K562 (cell line): Measurements from ENCODE around the gene CACNA2D4. TPM values are rescaled to one million over a fixed set of nuclear protein-coding genes. Genes with fewer than 3 reads are reported as not detected.

ENCODE experiments used
- ATAC-seq: fragments of 200-7000 bp; cut with Tn5 transposase; 3 replicates; pipeline ENCODE4 v1.9.1; 2020; ENCODE audit warnings: moderate library complexity
- BruUV-seq: library from RNA; stranded (reverse); fragments of 400-500 nt; replicated peaks from 2 replicates; lab custom pipeline; 2021; lab: Mats Ljungman, UMichigan
- CTCF ChIA-PET: fragments of 300-600 bp; formaldehyde crosslinking; extraction: SDS; loops from one replicate; lab custom pipeline; 2021; ENCODE audit warnings: low intra/inter-chr PET ratio; lab: Yijun Ruan, JAX
- POLR2A ChIA-PET: fragments of 300-600, 350-650 bp; sonication (Branson Sonifier 250); formaldehyde crosslinking; extraction: SDS; loops from one replicate; lab custom pipeline; 2021; ENCODE audit warnings: antibody characterized with exemption, inconsistent platforms; lab: Yijun Ruan, JAX
- DNase-seq, 4 experiments: peaks; one replicate each; pipeline versions ENCODE4 v3.0.0 to v3.0.0-alpha.2; 2011 to 2018; ENCODE audit warnings: low spot score in 3 of 4, mixed read lengths in 3 of 4; ENCODE audit errors: extremely low read depth in 1 of 4
- FAIRE-seq: peaks from 2 replicates; lab custom pipeline; 2011; peaks lifted over from hg19 to GRCh38; lab: Jason Lieb, UNC
- H2AFZ ChIP-seq: 2 replicates; pipeline ENCODE4 v1.6.0; 2011; ENCODE audit warnings: low read depth, low read length, control low read depth, inconsistent platforms
- H3K27ac ChIP-seq: fragments of 200-600 bp; 3 replicates; pipeline ENCODE4 v1.8.0; 2011; ENCODE audit warnings: low read depth, mild to moderate bottlenecking, control low read depth, inconsistent platforms, low read length, moderate library complexity, mixed read lengths; ENCODE audit errors: extremely low read depth
- H3K27me3 ChIP-seq, 2 experiments: fragments of 300-600 bp in 1 of 2; 2 replicates in 1 of 2; 3 replicates in 1 of 2; pipeline versions ENCODE4 v1.6.0 to v1.8.0; 2011; ENCODE audit warnings: inconsistent platforms in 2 of 2, low read length in 2 of 2, mild to moderate bottlenecking in 1 of 2, mixed read lengths in 1 of 2, moderate library complexity in 1 of 2; ENCODE audit not compliant: control insufficient read depth in 2 of 2, insufficient read depth in 2 of 2
- H3K36me3 ChIP-seq: fragments of 300-600 bp; 3 replicates; pipeline ENCODE4 v1.8.0; 2011; ENCODE audit warnings: mild to moderate bottlenecking, low read length, inconsistent platforms; ENCODE audit not compliant: control insufficient read depth, insufficient read depth
- H3K4me1 ChIP-seq, 2 experiments: fragments of 200-600 bp in 1 of 2; replicated peaks in 1 of 2; 2 replicates in 1 of 2; 3 replicates in 1 of 2; pipeline versions ENCODE4 v1.5.1 to v1.8.0; 2011; ENCODE audit warnings: inconsistent platforms in 2 of 2, low read length in 2 of 2, mild to moderate bottlenecking in 1 of 2, mixed read lengths in 1 of 2, moderate library complexity in 1 of 2; ENCODE audit not compliant: control insufficient read depth in 2 of 2, insufficient read depth in 2 of 2
- H3K4me2 ChIP-seq: 2 replicates; pipeline ENCODE4 v1.6.1; 2011; ENCODE audit warnings: low read length, control low read depth, inconsistent platforms, mixed read lengths; ENCODE audit not compliant: insufficient read depth
- H3K4me3 ChIP-seq: fragments of 200-600 bp; sonication (generic), shearing (Covaris generic); 2 replicates; pipeline ENCODE4 v1.5.1; 2016; ENCODE audit warnings: control low read depth, inconsistent platforms
- H3K79me2 ChIP-seq: fragments of 200-600 bp; 3 replicates; pipeline ENCODE4 v1.8.0; 2011; ENCODE audit warnings: low read length, inconsistent platforms; ENCODE audit not compliant: control insufficient read depth, insufficient read depth
- H3K9ac ChIP-seq, 2 experiments: 2 replicates each; pipeline versions ENCODE4 v1.6.0 to v1.6.1; 2011; ENCODE audit warnings: low read depth in 2 of 2, low read length in 2 of 2, control low read depth in 1 of 2, inconsistent platforms in 1 of 2, mild to moderate bottlenecking in 1 of 2, mixed read lengths in 1 of 2; ENCODE audit not compliant: insufficient read depth in 1 of 2
- H3K9me1 ChIP-seq: one replicate; pipeline ENCODE4 v1.6.0; 2011; ENCODE audit warnings: inconsistent platforms, mild to moderate bottlenecking, low read length, moderate library complexity; ENCODE audit not compliant: control insufficient read depth, insufficient read depth
- H3K9me3 ChIP-seq: replicated peaks from 2 replicates; pipeline ENCODE4 v1.5.1; 2011; ENCODE audit warnings: low read depth, low read length, inconsistent platforms; ENCODE audit not compliant: control insufficient read depth, insufficient read depth
- H4K20me1 ChIP-seq: replicated peaks from 2 replicates; pipeline ENCODE4 v1.6.1; 2011; ENCODE audit warnings: low read length, inconsistent platforms, mixed read lengths; ENCODE audit not compliant: control insufficient read depth, insufficient read depth
- ELF4 ChIP-seq: fragments of 450-650 bp; formaldehyde crosslinking; IDR thresholded peaks from 2 replicates; pipeline ENCODE4 v1.4.0; 2022; ENCODE audit warnings: missing genetic modification characterization
- MEIS2 ChIP-seq: fragments of 450-650 bp; IDR thresholded peaks from 2 replicates; pipeline ENCODE4 v1.6.1; 2014; ENCODE audit warnings: mild to moderate bottlenecking; ENCODE audit not compliant: partially characterized antibody
- ZBTB17 ChIP-seq: fragments of 450-650 bp; formaldehyde crosslinking; IDR thresholded peaks from 2 replicates; pipeline ENCODE4 v1.4.0; 2020; ENCODE audit warnings: mild to moderate bottlenecking
- ZNF407 ChIP-seq: fragments of 450-650 bp; IDR thresholded peaks from 2 replicates; pipeline ENCODE4 v1.6.1; 2016; ENCODE audit warnings: low read depth
- ZNF668 ChIP-seq: fragments of 250-450 bp; sonication (Bioruptor Pico); IDR thresholded peaks from 2 replicates; pipeline ENCODE4 v1.8.0; 2022; ENCODE audit warnings: mild to moderate bottlenecking, inconsistent platforms
- whole genome bisulfite sequencing: fragments of 100-300 bp; shearing (Covaris generic); methylation state at CpG from one replicate; pipeline ENCODE4 v1.1.6; 2016; ENCODE audit warnings: low coverage, mixed read lengths; ENCODE audit not compliant: insufficient coverage; ENCODE audit errors: missing lambda C conversion rate; 5-methylcytosine and 5-hydroxymethylcytosine counted together
- in situ Hi-C: fragments of 300-500 bp; cut with MboI; formaldehyde crosslinking; loops from 4 replicates; pipeline ENCODE4 v1.15.0; 2018; ENCODE audit warnings: inconsistent platforms, mixed read lengths
- intact Hi-C: fragments of 100-400 bp; cut with micrococcal nuclease; formaldehyde crosslinking; loops from 2 replicates; pipeline ENCODE4 v1.14.2; 2022
- polyA plus RNA-seq, 8 experiments: library from polyadenylated mRNA; depleted of rRNA in 4 of 8; stranded (reverse) in 5 of 8; unstranded in 3 of 8; fragments of >200 nt; fragmentation: Nextera tagmentation in 2 of 8; fragmentation: Illumina TruSeq in 1 of 8; extraction: Ambion mirVana in 2 of 8; extraction: Trizol in 1 of 8; gene quantifications; 2 replicates each; pipeline versions ENCODE4 v1.2.1 to v1.2.3, GENCODE V29; 2011 to 2014; ENCODE audit warnings: inconsistent platforms in 1 of 8, missing spikeins in 1 of 8
- total RNA-seq, 7 experiments: library from RNA; depleted of rRNA in 6 of 7; stranded (reverse); fragments of >200 nt in 6 of 7; fragmentation: Illumina TruSeq in 2 of 7; extraction: Trizol in 2 of 7; gene quantifications; 2 replicates each; pipeline versions ENCODE4 v1.2.1 to v1.2.3, GENCODE V29; 2011 to 2021; ENCODE audit warnings: low replicate concordance in 1 of 7

The CACNA2D4 gene
- total and polyA plus RNA-seq, 9 of the 15 experiments (the other 6 are each of a cell fraction or from before 2014, with no cell fraction given), result 0.04 to 0.69 (median 0.40) TPM; not detected in 3

- Histone ChIP-seq H2AFZ (no peak overlapping the region), H3K9me1 (no peaks in the 10 kb centered on the region), H3K36me3 (no peaks in the 10 kb centered on the region)
- in situ Hi-C loops, result no loop called here
- CTCF ChIA-PET, result no interaction called here
- TF ChIP-seq MEIS2 (no peak), ZNF668 (CRISPR knock-in tag) (no peak), ELF4 (CRISPR knock-in tag) (no peak), ZNF407 (no peak), ZBTB17 (CRISPR knock-in tag) (no peak)
- TF ChIP-seq, all 486 proteins: peak for 0
- WGBS, result 7% methylated on average over 2 of the region's 5 CpGs
- Histone ChIP-seq H3K27ac (no peak overlapping the region), H3K9ac (no peak overlapping the region), H3K27me3 (peaks cover 0 to 27% of the 10 kb centered on the region in 2 experiments; a peak in 2 of 5 replicates), H3K9me3 (no peaks in the 10 kb centered on the region), H3K4me1 (peaks cover 0 to 15% of the 10 kb centered on the region in 2 experiments; a peak in 1 of 5 replicates), H3K4me3 (no peak overlapping the region), H4K20me1 (no peaks in the 10 kb centered on the region), H3K4me2 (no peak overlapping the region), H3K79me2 (no peaks in the 10 kb centered on the region)
- BruUV-seq, result no TSS peak
- POLR2A ChIA-PET, result no interaction called here
- no peak for FAIRE-seq
- intact Hi-C loops, result no loop called here
- no peak for ATAC-seq
- no peak for DNase-seq
These were observed 15.6 kb upstream of the CACNA2D4 start for GRCh38 chr12:1934068-1934467.
